GM12801 (cell line): ENCODE data around the gene NCKAP5.

Source experiments
- CTCF ChIP-seq: IDR thresholded peaks from one replicate; pipeline ENCODE4 v1.5.1; 2011; ENCODE audit warnings: control low read depth; ENCODE audit not compliant: insufficient read length; ENCODE audit errors: extremely low read depth

The NCKAP5 gene

GRCh38 chr2:133080822-133081221 is 487.4 kb downstream of the NCKAP5 start:
- TF ChIP-seq CTCF = no peak

DNA sequence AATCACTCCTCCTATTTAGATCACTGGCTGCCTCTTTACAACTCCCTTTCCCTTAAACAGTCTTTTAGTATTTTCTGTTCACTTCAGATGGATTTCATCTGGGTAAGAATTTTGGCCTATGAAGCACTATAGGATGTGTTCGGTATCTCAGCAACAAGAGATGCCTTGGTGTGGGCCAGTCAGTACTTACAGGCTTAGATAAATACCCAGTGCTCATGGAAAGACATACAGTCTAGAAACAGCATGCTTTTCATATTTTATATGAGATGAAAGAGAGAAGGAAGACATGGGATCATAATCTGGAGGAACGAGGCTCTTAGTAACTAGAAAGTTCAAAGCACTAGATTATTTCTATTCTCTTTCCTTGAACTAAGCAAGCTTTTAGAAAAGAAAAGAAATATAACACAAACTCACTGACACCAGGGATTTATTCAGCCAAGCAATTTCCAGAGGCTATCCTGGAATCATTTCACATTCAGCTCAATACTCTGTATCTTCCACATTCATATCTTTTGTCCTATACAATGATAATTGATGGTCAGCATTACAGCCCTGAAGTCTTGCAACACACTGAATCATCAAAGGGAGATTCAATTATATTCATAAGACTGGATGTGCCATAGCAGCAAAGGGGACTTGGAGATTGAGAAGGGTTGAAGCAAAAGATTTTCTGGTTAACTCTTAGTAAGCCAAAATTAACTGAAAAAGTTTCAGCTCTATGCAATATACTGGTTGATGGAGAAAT is 489.4 kb downstream of the NCKAP5 start:
- no peak for TF ChIP-seq CTCF

DNA sequence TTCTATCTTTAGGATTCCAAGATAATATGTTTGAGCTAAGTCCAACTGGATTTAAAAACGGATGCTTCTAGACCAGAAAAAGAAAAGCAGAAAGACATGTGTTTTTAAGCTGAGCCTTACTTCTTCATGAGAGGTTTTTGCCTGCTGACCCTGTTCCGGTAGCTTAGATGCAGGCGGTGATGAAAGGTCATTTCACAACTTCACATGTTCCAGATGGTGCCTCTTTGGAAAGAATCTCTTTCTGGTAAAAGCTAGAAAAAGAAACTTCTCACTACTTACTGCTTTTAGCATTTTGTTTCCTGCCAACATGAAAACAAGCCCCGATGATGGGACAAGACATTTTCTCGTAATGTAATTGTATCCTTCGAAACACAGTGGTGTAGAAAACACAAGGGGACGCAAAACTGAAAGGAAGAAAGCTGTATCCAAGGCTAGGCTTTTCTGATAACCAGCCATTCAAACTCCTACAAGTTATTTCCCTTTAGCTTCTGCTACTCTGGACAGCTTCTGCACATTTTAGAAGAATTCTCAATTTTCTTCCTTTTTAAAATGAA is 490.9 kb downstream of the NCKAP5 start:
- no peak for TF ChIP-seq CTCF

DNA sequence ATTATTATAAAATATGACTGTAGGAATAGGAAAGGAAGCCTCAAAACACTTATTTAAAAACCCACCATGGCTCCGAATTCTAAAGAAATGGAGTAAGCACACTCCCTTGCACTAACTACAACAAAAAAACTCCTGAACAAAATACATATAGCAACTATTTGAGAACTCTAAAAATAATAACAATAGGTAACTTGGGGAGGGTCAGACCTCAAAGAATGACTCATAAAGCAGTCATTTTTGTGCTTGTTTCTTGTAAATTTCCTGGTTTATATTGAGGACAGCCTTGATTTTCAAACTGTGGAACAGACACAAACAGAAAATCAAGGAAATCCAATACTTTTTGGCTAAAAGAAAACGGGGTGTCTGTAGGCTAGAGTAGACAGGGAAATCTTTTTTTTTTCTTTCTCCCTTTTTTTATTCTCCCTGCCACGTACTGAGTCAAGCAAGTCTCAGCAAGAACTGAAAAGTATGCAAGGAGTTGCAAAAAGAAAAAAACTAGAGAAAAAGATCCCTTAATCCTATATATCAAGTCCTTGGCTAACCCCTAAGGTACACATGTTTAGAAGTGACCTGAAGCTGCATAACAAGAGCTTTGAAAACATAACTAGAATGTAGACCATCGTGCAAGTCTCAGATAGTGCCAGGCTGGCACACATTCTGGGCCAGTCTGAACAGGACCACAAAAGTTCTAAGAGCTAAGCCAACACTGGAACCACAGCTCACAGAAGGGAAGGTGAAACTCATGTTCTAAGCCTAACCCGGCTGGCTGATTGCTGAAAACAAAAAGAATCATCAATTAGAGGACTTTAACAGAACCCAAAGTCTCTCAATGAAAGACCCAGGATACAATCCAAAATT is 495.2 kb downstream of the NCKAP5 start:
- no peak for TF ChIP-seq CTCF

DNA sequence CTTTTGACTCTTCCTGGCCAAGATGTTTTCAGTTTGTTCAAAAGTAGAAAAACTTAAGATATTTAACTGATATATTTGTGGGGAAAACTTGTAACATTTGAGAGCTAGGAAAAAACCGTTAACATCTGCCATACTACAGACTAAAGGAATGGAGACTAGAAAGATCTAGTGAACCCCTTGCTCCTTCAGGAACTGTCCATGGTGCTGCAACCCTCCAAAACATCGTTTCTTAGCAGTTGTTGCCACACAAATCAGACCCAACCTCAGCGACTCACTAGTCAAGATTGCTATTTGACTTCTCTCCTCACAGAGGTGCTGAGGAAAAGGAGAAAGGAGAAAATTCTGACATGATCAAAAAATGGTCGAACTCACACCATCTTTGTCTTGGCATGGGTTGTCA is 504.5 kb downstream of the NCKAP5 start:
- TF ChIP-seq CTCF = no peak

GRCh38 chr2:133062931-133063665 is 505.2 kb downstream of the NCKAP5 start:
- TF ChIP-seq CTCF = no peak
